Stimulated activated CD8-positive, alpha-beta memory T cell treated with anti-CD3 and anti-CD28 coated beads, Interleukin-7, amount 100 ng/mL, for 4 hours (primary cell): ENCODE data around the gene ANKS1B.
"Not testable (repeated sequence)": the region's sequence is repeated elsewhere in the genome, so short reads cannot be mapped to it uniquely, and the experiment has no call there.

ENCODE experiments used
- DNase-seq, 2 donors: peaks; one replicate each; pipeline ENCODE4 v3.0.0-alpha.2; 2020; ENCODE audit warnings: low read depth in 2 of 2

ANKS1B gene

DNA sequence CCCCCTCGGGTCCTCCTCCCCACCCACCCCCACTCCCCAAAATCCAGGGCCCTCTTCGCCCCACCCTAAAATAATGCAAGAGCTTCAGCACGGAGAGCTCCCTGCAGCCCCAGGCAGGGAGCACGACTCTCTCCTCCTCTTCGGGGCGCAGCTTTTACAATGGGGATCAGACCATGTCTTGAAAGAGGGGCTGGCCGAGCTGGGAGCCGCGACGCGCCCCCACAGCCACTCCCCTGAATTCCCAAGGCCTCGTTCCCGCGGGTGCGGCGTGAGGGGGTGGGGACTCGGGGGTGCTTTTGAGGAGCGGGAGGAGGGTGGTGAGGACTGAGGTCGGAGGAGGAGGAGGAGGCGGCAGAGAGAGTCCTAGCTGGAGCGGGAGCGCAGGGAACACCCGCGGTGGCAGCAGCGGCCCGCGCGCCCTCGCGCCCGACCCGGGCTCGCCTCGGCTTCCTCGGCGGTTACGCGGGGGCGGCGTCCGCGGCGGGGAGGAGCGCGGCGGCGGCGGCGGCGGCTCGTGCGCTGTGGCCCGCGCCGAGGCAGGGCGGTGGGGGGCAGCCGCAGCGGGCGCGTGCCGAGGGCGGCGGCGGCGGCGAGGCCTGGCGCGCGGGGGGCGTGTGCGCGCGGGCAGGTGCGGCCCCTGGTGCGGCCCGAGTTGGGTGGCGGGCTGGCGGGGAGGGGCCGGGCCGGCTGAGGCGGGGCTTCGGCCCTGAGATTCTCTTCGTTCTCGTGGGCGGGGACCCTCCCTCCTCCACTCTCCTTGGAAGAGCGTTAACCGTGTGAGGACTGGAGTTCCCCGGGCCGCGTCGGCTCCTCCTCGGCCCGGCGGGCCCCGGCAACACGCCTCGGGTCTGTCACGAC is at the start of gene ANKS1B:
ANKS1B (minus strand) TSS at position 666 of the 858 bp plus-strand sequence. CDS start 699 bp downstream, outside the sequence.
- DNase-seq: no peak

DNA sequence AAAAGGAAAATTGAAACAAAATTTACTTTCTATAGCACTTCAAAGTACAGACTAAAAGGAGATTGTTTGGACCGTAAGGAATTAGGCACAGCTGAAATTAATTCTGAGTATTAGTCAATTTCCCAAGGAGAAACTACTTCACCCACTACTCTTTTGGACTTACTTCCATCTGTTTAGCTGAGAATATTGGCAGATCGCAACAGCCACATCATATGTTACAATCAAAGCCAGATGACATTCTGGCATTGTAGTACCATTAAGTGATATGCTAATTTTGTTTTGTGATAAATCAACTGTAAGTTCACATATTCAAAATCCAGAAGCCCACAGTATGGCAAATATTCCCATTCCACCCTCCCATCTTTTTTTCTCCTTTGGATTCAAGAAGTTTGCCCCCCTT is 47.1 kb upstream of the ANKS1B start:
- DNase-seq: no peak

DNA sequence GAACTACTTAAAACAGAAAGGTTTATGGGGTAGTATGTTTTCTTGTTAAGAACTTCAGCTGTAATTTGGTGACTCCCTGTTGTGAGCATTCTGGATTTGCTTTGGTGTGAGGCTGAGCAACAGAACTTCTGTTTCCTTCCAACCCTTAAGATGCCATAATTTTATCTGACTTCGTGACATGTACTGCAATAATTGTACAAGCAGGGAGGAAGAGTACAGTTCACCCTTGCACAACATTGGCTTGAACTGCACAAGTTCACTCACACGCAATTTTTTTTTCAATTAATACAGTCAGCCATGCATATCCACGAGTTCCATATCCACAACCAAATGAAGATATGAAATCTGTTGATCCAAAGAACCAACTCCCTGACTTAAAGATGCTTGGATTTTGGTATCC is 42.9 kb upstream of the ANKS1B start:
- DNase-seq: no peak

DNA sequence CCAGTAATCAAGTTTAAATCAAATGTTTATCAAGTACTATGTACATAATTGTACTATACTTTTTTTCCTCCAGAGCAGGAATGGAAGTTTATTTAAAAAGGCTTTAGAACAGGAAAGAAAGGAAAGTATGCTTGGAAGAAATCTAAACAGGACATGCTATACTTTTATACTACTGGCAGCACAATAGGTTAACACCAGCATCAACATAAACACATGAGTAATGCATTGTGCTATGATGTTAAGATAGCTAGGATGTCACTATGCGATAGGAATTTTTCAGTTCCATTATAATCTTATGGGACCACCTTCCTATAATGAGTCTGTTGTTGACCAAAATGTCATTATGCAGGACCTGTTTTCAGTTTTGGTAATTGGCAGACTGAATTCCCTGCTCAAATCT is 41.5 kb upstream of the ANKS1B start:
- no peak for DNase-seq

DNA sequence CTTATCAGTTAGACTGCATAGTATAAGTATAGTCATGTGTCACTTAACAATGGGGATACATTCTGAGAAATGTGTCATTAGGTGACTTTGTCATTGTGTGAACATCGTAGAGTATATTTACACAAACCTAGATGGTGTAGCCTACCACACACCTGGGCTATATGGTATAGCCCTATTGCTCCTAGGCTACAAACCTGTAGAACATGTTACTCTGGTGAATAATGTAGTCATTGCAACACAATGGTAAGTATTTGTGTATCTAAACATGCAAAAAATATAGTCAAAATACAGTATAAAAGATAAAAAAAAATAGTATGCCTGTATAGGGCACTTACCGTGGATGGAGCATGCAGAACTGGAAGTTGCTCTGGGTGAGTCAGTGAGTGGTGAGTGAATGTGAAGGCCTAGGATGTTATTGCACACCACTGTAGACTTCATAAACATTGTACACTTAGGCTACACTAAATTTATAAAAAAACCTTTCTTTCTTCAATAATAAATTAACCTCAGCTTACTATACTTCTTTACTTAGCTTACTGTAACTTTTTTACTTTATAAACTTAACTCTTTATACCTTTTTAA is 40.3 kb upstream of the ANKS1B start:
- DNase-seq: no peak

DNA sequence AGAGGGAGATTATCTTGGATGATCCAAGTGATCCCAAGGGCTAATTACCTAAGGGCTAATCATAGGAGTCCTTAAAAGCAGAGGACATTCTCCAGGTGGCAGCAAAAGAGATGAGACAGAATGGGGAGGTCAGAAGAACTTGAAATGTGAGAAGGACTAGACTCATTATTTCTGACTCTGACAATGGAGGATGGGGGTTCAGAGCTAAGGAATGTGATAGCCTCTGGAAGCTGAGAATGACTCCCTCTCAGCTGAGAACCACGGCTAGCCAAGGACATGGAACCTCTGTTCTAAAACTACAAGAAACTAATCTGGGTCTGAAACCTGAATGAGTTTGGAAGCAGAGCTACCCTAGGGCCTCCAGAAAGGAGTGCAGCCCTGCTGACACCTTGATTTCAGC is 35.6 kb upstream of the ANKS1B start:
- no peak for DNase-seq

DNA sequence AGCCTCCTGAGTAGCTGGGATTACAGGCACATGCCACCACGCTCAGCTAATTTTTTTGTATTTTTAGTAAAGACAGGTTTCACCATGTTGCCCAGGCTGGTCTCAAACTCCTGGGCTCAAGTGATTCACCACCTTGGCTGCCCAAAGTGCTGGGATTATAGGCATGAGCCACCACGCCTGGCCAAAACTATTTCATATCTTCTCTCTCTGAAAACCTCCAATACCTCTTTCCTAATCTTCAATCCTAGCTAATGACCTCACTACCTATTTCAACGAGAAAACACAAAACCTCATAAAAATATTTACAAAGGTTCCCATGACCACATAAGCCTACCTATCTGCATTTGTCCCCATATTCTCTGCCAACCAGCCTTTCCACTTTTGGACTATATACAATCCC is 32.3 kb upstream of the ANKS1B start:
- no peak for DNase-seq

DNA sequence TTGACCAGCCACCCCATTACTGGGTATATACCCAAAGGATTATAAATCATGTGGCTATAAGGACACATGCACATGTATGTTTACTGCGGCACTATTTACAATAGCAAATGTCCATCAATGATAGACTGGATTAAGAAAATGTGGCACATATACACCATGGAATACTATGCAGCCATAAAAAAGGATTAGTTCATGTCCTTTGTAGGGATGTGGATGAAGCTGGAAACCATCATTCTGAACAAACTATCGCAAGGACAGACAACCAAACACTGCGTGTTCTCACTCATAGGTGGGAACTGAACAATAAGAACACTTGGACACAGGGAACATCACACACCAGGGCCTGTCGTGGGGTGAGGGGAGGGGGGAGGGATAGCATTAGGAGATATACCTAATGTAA is 31.6 kb upstream of the ANKS1B start:
- not testable (repeated sequence) for DNase-seq

DNA sequence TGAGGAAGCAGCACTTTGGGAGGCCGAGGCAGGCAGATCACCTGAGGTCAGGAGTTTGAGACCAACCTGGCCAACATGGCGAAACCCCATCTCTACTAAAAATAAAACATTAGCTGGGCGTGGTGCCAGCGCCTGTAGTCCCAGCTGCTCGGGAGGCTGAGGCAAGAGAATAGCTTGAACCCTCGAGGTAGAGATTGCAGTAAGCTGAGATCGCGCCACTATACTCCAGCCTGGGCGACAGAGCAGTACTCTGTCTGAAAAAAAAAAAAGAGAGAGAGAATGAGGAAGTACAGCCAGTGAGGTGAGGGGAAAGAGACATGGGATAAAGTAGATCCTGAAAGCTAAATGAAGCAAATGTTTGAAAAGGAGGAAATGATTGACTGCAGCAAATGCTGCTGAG is 21.1 kb upstream of the ANKS1B start:
- not testable (repeated sequence) for DNase-seq

DNA sequence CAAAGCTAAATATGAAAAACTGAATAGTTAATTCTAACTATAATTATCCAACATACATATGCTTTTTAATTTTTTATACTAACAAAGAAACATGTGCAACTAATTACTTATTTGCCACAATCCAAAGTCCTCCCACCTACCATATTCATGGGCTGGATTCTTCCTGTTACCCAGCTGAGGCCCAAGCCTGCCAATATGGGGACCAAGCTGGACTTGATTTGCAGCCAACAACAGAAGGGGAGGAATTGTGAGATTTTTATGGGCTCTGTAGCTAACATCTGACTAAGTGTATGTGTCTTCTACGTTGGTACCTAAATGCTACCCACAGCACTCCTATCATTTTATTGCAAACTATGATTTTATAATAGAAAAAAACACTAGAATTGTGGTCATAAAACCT is 13.1 kb upstream of the ANKS1B start:
- DNase-seq: no peak

DNA sequence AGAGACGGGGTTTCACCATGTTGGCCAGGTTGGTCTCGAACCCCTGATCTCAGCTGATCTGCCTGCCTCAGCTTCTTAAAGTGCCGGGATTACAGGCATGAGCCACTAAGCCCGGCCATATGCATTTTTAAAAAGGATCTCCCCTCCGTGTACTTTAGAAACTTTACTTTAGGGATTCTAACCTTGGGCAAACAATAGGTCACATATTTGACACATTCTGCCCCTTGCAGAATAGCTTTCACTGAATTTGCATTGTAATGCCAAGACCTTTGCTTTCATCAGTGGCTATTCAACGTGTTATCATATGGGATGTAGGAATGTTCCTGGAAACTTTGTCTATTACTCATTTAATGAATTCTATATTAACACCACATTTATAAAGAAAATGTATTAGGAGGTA is 11.4 kb upstream of the ANKS1B start:
- no peak for DNase-seq

DNA sequence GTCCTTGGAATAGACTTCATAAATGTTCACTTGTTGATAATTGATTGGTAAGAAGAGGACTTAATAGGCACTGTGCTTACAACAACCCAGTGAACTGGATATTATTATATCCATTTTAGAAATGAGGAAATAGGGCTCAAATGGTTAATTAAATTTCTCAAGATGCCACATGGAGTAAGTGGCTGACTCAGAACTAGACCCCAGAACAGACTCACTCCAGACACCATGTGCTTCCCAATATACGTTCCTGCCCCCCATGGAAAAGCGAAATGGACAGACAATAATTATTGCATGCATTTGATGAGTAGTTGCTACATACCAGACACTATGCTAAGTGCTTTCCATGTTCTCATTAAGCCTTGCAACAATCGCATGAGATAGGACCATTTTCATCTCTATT is 895 bp upstream of the ANKS1B start:
- DNase-seq: no peak

DNA sequence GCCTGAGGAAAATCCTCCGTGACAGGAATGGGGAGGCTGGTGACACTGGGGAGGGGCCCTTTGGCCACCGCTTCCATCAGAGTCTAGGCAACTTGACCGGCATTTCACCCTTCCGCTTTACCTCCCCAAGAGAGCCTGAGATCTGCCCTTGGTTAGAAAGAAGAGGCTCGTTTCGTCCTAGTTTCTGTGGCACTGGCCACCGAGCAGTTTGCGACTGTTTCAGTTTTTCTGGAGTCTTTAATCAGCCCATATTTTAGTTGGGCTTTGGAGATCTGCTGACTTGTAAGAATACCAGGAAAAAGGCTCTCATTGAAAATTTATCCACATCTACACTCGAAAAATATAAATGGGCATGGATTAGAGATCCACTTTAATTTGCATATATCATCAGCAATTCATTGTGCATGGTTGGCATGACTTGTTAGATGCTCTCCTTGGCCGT is 414 bp upstream of the ANKS1B start:
- DNase-seq: no peak

DNA sequence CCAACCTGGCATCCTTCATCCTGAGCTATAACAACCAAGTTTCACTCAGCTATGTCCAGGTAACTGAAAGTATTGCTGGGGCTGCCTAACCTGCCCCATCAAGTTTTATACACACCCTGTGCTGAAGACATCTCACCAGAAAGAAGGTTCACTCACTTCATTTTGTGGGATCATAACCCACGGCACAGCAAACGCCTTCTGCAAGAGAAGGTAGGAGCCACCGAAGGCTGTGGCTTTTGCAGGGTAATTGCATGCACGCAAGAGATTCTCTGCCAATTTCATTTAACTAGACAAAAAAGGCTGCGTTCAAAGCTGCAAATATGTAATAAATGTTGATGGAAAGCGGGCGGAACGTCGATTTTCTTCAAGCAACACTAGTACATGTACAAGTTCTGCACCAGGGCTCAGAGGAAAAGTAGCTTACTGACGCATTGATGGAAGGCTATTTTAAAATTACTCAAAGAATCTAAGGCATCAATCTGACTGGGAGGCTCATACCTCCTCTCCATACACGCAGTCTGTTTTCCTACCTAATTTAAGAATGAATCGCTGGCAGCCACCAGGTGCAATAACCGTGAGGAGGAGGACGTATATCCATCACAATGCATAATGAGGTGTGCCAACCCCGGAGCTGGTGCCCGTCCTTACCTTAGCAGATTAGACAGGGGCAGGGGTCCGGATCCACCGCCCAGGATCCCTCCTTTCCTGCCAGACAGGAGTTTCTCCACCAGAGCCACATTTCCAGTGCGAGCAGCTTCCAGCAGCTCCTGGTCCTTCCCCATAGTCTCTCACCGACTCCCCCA is 1.1 kb downstream of the ANKS1B start:
- DNase-seq: no peak

DNA sequence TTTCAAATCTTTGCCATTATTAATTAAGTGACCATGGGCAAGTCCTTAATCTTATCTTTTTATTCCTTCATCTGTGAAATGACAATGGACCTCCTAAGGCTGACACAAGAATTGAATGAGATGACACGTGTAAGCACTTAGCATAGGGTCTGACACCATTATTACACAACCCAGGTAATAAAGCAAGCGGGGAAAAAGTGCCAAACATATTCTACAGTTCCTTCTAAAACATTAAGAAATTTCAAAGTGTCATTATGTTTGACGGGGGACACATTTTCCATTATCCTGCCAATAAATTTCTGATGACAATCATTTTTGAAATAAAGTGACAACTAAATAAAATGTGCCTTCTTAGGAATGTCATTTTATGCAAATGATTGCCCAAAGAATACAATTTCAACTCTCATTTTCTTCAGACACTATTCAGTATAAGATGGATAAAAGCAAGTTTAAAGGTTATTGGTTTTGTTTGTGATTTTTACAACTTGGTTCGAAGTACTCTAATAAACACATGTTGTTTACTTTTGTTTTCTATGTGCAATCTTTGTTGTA is 3.0 kb downstream of the ANKS1B start:
- DNase-seq: no peak

DNA sequence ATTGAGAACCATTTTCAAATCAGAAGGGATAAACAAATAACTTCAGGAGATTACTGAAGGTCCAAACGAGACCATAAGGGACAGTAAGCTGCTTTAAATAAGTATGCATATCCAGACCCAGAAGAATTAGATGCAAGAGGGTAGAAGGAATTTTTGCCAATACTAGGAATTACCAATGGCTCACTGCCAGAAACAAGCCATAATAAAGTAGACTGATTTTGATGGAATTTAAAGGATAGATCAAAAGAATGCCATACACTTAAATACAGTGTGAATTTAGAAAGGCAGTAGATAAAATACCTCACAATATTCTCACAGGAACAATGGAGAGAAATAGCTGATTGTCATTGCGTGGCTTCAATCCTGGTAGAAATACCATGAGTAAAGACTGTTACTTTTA is 5.3 kb downstream of the ANKS1B start:
- DNase-seq: no peak

DNA sequence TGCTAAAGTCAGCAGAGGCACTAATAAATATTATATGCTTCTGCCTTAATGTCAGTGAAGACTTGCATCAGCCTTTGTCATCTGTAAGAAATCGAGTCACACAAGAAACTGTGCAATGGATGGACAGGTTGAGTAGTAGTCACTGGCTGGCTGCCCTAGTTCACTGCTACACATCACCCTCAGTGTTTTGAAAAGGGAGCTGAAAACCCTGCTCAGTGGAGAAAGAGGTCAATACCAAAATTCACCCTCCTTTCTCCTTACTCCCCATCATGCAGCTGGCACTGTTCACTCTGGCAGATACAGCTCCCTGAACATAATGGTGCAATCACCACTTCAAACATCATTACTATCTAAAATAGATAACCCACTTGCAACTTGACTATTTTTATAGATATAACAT is 6.6 kb downstream of the ANKS1B start:
- DNase-seq: no peak

DNA sequence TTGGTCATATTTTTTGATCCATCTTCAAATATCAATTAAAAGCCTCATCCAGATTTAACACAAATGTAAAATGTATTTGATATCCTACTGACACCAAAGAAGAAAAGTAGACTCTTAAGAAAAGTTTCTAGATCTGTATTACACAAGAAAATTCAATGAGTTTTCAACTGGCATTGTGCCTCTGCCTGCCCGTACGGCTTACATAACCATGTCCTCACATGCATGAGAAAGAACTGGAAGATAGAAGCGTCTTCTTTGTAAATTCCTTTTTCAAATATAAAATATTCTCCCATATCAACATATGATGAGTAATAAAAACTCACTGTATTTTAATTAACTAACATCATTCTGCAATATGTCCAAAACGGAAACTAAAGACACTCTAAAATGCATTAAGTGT is 7.2 kb downstream of the ANKS1B start:
- DNase-seq: no peak

DNA sequence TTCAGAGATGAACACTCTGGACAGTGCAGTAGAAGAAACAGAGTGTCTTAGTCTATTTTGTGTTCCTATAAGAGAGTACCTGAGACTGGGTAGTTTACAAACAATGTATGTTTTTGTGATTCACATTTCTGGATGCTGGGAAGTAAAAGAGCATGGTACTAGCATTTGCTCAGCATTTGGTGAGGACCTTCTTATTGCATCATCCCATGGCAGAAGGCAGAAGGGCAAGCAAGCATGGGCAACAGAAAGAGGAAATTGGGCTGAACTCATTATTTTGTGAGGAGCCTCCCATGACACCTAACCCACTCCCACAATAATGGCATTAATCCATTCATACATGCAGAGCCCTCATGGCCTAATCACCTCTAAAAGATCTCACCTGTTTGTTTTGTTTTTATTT is 8.0 kb downstream of the ANKS1B start:
- no peak for DNase-seq

DNA sequence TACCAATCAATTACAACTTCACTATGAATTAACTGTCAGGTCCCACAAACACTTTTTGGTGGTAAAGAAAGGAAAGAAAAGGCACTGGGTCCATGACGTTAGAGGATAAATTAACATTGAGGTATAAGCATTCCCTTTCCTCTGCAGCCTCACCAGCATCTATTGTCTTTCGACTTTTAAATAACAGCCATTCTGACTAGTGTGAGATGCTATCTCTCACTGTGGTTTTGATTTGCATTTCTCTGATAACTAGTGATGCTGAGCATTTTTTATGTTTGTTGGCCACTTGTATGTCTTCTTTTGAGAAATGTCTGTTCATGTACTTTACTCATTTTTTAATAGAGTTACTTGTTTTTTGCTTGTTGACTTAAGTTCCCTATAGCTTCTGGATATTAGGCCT is 9.4 kb downstream of the ANKS1B start:
- DNase-seq: no peak

DNA sequence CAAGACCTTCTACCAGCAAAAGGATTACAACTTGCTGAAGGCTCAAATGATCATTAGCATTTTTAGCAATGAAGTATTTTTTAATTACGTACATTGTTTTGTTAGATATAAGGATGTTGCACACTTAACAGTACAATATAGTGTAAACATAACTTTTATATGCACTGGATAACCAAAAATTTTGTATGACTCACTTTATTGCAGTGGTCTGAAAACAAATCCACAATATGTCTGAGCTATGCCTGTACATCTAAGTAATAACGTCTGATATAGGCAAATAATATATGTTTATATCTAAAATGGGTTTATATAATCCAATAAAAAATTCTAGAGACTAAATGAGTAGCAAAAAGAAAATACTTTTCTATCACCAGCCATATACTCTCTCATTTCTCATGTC is 10.6 kb downstream of the ANKS1B start:
- DNase-seq: no peak

DNA sequence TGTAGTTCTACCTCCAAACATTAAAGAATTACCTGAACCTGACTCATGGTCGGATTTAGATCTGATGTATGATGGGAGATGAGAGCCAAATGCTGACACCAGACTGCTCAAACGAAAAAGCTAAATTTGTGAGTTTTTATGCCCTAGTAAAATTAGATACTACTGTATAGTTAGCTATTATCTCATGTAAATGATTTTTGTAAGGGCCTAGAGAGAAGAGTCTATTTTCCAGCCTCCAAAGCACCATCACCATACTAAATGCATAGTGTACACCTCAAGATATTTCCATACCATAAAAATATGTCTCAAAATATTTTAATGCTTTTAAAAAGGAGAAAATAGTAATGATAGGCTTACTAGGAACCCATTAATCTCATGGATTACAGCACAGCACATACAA is 18.3 kb downstream of the ANKS1B start:
- DNase-seq: no peak
